ENCODE results near the gene GPR17.

- TF ChIP-seq CTCF (IDR thresholded peaks at IDR 0.05; ENCODE audit: poor library complexity): no peak
- no peak for TF ChIP-seq EZH2phosphoT487 (IDR thresholded peaks at IDR 0.05; ENCODE audit: low read depth, severe bottlenecking, unreplicated experiment)
These were observed 55.9 kb downstream of the GPR17 start for GRCh38 chr2:127701651-127702394.
